Inflammatory macrophage (primary cell): ENCODE data around the gene MTA3.
"Not testable (repeated sequence)": the region's sequence is repeated elsewhere in the genome, so short reads cannot be mapped to it uniquely, and the experiment has no call there.

Experiments used
- DNase-seq, 2 donors: peaks; one replicate each; pipeline ENCODE4 v3.0.0-alpha.2; 2020 to 2022
- total RNA-seq, 18 experiments: gene quantifications; one replicate each; lab custom pipeline; 2026; ENCODE audit warnings: mixed read lengths in 6 of 18, inconsistent platforms in 2 of 18; lab: John Stamatoyannopoulos, UW

MTA3 gene
- total RNA-seq = 1.1 to 14.4 (median 8.2) reads per million in 18 experiments

DNA sequence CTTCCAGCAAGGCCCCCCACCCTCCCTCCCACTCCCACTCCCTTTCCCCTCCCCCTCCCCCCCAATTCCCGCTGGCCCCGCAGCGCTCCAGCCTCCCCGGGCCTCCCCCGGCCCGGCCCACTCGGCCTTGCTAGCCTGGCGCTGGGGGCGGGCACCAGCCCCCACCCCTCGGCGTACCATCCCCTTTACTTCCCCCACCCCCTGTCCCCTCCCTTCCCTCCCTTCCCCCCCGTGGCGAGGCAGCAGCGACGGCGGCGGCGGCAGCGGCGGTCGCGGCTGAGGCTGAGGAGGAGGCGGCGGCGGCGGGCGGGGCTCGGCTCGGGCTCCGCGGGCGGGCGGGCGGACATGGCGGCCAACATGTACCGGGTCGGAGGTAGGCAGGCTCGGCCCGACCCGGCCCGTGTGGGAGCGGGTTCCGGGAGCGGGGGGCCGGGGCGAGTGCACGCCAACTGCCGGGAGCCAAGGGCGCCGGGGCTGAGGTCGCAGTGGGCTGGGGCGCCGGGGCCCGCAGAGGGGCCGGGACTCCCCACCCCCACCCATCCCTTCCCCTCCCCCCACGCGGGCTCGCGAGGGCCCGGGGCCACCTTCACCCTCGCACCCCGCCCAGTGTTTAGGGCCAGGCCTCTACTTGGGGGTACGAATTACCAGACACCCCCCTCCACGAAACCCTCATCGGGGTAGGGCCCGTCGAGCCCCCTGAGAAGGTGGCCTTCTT, at the start of gene MTA3:
TSS of gene MTA3 (plus strand) at position 232 of the 715 bp plus-strand sequence. CDS start at position 346, 114 bp downstream.
- DNase-seq = peak in 1 of 2 donors; percentile 36

DNA sequence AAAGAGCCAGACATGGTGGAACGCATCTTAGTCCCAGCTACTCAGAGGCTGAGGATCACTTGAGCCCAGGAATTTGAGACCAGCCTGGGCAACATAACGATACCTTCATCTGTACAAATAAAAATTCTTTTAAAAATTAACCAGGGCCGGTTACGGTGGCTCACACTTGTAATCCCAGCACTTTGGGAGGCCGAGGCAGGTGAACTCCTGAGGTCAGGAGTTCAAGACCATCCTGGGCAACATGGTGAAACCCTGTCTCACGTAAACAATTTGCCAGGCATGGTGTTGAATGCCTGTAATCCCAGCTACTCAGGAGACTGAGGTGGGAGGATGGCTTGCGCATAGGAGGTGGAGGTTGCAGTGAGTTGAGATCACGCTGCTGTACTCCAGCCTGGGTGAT, 48.8 kb upstream of the MTA3 start:
- DNase-seq = no peak

DNA sequence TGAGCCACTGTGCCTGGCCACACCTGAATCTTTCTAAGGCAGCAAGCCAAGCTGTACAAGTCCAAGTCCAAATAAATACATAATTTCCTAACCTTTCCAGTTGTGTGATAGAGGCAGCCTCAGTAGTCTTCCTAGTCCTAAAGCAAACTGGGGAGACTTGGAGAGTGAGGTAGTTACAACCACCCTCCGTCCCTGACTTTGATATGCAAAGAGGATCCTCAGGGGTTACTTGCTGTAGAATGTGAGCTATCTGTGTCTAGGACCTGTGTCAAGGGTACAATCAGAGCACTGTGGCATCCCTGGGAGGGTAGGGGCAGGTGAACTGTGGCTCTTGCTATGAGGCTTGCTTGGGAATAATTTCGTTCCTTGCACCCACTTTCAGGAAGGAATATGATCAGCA, 46.4 kb upstream of the MTA3 start:
- DNase-seq = no peak

DNA sequence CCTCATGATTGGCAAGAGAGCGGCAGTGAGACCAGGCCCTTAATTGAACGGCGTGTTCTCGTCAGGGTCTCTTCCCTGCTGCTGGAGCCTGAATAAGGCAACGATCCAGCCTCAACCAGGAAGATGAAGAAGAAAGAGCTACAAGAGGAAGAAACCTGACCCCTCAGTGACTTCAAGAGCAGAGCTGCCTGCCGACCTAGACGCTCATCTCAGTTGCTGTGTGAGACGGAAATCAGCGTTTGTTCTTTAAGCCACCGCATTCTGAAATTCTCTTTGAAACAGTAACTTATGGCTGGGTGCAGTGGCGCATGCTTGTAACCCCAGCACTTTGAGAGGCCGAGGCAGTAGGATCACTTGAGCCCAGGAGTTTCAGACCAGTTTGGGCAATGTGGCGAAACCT, 45.1 kb upstream of the MTA3 start:
- DNase-seq = no peak

DNA sequence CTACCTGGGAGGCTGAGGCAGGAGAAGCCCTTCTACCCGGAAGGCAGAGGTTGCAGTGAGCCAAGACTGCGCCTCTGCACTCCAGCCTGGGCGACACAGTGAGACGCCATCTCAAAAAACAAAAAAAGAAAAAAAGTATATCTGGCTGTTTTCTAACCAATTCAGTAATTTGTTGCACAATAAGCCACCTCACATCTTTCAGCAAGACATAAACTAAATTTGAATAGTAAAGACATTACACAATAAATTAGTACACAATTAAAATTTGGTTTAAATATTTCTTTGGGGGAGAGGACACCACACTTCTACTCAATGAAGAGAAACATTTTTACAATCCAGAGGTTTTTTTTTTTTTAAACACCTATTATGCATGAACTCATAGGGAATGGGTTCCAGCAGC, 36.0 kb upstream of the MTA3 start:
- no peak for DNase-seq

DNA sequence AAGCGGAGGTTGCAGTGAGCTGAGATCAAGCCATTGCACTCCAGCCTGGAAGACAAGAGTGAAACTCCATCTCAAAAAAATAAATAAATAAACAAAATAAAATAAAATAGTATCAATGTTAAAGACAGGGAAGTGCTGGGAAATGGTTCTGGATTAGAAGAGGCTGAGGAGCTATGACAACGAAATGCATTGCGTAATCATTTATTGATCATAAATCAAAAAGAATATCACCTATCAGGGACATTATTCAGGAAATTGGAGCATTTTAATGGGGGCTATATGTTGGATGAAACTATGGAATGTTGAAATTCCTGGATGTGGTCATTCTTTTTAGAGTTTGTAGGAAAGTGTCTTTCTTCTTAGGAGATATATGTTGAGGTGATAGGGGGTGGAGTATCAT, 30.9 kb upstream of the MTA3 start:
- DNase-seq = no peak

DNA sequence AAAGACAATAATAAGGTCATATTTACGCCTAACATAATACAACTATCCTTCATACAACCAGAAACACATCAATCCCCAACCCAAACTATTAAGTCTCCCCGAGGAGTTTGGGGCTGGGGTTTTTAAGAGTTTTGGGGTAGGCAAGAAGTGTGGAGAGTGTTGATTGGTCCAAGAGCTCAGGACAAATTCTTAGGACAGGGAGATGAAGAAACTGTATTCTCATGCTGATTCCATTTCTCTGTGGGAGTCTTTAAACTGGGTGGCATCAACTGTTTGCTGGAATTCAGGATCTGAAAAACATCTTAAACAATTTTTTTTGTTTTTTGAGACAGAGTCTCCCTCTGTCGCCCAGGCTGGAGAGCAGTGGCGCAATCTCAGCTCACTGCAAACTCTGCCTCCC, 25.6 kb upstream of the MTA3 start:
- no peak for DNase-seq

DNA sequence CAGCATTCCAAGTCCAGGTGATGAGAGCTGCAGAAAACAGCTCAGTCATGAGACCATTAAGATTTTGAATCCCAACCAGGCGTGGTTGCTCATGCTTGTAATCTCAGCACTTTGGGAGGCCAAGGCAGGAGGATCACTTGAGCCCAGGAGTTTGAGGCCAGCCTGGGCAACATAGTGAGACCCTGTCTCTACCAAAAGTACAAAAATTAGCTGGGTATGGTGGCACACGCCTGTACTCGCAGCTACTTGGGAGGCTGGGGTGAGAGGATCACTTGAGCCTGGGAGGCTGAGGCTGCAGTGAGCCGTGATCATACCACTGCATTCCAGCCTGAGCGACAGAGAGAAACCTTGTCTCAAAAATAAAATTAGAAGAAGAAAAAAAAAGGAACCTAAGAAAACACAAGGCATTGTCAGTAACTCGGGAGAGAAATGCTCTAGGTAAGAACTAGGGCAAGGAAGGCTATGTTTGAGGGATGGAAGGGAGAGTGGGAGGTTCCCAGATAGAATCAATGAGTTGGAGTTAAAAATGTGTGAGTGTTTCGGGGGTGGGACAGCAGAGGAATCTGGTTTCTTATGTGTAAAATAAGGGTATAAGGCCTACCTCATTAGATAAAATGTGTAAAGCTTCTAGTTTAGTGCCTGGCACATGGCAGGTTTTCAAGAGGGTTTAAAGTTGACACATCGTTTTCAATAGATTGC, 23.3 kb upstream of the MTA3 start:
- no peak for DNase-seq

DNA sequence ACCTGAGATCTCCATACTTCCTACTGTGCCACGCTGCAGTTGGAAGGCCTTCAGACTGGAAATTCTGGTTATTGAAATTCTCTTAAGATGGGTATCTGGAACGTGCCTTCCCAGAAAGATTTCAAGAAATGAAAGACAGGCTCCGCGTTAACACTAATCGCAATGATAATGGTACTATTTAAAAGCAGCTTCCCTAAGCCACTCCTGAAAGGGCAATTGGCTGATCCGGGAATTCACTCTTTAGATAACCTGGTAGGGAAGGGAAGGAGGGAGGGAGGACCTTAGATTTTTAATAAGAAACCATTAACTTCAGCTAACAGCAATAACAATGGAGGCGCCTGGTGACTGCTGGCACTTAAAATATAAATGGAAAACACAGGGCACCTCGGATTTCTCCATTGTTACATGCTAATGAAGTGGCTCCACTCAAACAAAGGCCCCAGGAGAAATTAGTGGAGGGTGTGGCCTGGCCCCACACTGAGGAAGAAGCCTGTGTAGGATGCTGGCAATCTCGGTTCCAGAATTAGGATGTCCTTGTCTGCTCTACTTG, 22.5 kb upstream of the MTA3 start:
- no peak for DNase-seq

DNA sequence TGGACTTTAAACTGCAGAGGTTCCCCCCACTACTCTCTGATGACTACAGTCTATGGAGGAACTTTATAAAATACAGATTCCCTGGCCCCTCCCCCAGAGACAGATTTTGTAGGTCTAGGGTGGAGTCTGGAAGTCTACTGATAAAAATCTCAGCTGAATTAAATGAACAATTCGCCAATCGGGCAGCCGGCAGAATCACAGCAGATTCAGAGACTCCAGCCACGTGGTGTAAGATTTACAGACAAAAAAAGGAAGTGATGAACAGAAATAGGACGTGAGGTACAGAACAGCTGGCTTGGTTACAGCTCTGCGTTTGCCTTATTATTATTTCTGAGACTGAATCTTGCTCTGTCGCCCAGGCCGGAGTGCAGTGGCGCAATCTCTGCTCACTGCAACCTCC, 21.4 kb upstream of the MTA3 start:
- DNase-seq = peak; percentile 17 to 36

DNA sequence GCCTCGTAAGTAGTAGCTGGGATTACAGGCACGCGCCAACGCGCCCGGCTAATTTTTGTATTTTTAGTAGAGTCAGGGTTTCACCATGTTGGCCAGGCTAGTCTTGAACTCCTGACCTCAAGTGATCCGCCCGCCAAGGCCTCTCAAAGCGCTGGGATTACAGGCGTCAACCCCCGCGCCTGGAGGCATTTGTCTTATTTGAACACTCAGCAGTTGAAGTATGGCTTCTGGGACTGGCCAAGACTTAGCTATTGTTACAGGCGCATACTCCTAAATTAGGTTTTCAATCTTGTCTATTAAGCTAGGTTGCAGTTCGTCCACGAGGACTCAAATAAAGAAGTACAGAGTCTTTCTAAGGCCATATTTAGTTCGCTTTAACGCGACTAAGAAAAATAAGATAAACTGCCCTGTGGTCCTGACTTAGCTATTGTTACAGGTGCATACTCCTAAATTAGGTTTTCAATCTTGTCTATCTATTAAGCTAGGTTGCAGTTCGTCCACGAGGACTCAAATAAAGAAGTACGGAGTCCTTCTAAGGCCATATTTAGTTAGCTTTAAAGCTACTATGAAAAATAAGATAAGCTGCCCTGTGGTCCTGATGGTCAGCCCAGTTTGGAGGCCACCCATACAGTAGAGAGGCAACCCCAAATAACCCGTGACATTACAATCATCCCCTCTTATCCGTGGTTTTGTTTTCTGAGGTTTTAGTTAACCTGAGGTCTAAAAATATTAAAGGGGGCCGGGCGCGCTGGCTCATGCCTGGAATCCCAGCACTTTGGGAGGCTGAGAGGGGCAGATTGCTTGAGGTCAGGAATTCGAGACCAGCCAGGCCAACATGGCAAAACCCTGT, 20.8 kb upstream of the MTA3 start:
- no peak for DNase-seq

DNA sequence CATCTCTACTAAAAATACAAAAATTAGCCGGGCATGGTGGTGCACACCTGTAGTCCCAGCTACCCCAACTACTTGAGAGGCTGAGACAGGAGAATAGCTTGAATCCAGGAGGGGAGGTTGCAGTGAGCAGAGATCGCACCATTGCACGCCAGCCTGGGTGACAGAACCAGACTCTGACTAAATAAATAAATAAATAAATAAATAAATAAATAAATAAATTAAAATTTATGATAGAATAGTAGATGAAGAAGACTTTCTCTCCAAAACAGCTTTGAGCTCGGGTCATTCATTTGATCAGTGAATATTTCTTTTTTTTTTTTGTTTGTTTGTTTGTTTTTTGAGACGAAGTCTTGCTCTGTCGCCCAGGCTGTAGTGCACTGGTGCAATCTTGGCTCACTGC, 17.6 kb upstream of the MTA3 start:
- DNase-seq = no peak

DNA sequence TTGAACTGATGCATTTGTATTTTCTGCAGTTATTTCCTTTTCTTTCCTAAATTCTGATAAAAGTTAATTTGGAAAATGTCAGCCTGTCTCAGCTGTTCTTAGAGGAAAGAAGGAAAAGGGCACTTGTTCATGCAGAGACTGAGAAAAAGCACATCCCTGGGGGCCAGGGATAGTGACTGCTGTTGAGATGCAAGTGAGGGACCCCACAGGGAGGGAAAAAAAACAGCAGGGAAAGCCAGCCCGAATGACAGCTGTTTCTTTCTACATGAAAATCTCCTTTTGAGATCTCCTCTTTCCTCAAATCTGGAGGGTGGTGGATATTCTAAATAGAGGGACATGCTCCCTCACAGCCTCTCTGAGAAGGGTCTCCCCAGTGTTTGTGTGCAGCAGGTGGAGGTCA, 14.0 kb upstream of the MTA3 start:
- DNase-seq = no peak

DNA sequence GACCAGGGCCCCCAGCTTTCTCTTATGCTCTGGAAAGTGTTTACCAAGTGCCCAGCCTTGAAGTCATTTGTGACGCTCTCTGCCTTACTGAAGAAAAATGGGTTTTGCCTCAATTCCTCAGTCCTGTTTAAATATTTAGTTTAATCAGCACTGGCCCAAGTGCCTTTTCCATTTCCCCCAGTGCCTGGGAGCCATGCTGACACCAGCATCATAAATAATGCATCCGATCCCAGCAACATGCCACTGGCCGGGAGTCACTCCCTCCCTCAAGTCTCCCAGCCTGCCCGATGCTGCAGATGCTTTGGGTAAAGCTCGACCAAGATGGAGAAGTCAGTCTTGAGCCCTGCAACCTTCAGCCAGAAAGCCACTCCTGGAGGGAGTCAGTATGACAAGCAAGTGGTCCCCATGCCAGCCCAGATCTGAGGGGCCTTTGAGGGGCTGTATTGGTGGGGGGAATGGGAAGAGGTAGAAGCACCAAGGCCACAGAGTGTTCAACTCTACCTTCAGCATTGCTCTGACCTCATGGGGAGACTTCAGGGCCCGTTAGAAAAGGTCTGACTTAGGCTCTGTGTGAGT, 12.0 kb upstream of the MTA3 start:
- no peak for DNase-seq

DNA sequence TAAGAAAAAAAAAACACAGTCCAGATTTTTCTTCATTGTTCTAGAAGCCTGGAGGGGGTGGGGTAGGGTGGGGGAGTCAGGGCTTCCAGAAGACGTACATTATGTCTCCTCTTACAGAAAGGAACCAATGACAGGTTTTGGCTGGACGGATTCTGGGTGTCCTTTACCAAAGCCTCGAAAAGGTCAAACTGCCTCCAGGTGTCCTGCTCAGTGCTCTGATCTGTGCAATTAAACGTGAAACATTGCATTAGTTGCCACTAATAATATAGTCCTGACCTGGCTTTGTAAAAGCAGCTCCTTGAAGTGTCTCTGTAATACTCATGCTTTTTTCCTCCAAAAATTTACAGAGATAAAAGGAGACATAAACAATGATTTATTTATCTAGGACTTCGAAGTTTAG, 11.1 kb upstream of the MTA3 start:
- DNase-seq = no peak

DNA sequence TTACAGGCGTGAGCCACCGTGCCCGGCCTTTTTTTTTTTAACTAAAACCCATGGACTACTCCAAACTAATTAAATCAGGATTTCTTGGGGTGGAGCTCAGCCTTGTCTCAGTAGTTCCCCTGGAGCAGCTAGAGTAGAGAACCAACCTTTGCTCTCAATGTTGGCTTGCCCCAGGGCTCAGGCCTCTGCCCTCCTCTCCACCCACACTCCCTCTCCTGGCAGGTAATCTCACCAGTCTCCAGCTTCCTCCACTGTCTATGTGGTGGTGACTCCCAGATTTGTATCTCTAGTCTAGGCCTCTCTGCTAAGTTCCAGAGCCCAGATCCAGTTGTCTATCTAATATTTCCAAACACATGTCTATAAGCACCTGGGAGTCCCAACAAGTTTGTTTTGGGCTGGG, 9.6 kb upstream of the MTA3 start:
- DNase-seq = no peak

DNA sequence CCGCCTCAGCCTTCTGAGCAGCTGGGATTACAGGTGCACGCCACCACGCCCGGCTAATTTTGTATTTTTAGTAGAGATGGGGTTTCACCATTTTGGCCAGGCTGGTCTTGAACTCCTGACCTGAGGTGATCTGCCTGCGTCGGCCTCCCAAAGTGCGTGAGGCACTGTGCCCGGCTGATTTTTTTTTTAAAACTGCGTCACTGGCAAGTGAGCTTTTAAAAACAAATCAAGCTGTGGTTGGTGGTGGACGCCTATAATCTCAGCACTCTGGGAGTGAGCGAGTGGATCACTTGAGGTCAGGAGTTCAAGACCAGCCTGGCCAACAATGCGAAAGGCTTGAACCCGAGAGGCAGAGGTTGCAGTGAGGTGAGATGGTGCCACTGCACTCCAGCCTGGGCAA, 8.3 kb upstream of the MTA3 start:
- DNase-seq = not testable (repeated sequence)

DNA sequence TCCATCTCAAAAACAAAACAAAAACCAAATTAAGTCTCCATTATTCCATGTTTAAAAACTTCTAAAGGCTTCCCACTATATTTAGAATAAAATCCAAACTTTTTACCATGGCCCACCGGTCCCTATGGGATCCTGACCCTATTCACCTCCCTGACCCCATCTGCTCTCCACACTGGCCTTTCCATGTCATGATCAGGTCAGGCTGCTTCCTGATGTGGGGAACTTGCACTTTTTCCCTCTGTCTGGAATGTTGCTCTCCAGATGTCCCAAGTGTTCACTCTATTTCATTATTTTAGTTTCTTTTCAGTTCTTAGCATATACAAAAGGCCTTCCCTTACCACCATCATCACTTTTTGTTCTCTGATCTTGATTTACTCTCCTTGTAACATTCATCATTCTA, 7.5 kb upstream of the MTA3 start:
- DNase-seq = no peak

DNA sequence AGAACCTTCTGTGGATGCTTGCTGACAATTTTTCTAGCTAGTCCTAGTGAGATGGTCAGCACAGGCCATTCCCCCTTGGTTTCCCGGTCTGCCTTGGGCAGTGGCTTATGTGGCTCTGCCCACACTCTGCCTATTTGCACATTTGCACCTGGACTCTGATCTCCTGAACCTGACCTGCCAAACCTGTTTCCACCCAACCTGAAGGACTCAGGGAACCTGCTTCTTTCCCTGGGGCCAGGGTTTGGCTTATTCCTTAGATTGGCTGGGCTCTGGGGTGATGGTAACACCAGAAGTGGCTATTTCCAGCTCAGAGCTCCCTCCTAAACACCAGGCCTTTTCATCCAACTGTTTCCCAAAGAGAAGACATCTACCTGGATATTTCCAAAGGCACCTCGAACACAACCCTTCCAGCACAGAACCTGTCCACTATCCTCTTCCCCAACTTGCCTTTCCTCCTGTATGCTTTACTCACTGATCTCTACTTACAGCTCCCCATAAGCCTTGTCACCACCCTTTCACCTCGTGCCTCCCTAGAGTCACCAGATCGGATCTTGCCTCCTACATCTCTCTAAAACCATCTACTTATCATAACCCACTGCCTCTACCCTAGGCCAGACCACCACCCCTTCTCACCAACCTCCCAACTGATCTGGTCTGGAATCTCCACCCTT, 5.8 kb upstream of the MTA3 start:
- no peak for DNase-seq

DNA sequence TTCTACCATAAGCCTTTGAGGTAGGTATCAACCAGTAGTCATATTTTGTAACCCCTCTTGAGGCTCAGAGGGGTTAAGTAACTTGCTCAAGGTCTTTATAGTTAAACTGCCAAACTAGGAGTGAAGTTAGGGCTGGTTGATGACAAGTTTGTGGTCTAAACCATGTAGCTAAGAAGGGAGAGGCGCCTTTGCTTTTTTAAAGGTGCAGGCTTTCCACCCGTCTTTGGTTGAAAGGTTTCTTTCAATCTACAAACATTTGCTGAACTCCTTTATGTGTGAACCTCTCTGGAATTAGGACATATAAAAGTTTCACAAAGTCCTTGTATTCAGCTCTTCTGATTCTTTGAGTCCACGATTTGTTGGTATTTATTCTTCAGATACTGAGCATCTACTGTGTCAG, 2.4 kb upstream of the MTA3 start:
- no peak for DNase-seq

DNA sequence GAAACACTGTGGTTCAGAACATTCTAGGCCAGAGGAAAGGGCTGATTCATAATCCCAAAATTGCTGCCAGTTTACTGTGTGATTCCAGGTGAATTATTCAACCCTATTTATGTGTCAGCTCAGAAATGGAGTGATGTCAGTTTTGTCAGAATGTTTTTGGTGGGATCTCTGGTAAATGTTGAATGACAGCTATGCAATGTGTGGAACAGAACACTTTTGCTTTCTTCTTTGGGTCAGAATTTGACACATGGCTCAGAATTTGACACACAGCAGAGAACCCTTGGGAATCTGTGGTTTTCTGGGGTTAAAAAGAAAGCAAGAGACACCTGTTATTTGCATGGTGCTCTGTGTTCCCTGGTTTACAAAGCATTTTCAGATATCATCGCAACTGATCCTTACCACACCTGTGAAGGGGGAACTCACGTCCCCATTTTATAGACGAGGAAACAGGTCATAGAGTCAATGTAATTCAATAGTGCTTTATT, 1.6 kb upstream of the MTA3 start:
- no peak for DNase-seq

DNA sequence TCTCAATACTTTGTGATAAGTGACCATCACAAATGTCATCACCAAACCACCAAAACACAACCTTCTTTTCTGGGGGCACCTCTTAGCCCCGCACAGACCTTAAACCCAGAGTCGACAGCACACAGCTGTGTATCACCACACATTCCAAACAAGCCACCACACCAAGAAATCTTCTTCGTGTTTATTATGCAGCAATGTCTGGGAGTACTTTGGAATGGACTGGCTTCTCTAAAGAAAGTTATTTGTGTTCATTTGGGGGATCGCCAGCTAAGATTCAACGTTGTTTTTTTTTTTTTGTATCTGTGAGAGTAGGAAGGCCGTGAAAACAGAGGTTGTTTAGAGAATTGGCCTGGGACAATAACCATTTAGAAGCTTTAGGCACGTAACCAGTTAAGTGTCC, 1.1 kb upstream of the MTA3 start:
- no peak for DNase-seq
